Epithelial cell of prostate (primary cell): ENCODE results near the gene PHACTR3.

Experiments used
- DNase-seq: peaks from one replicate; pipeline ENCODE4 v3.0.0-alpha.2; 2011; ENCODE audit warnings: low read depth, low spot score
- H3K27ac ChIP-seq: fragments of 450-650 bp; 2 replicates; pipeline ENCODE4 v1.5.1; 2017; ENCODE audit warnings: mild to moderate bottlenecking

PHACTR3 gene

DNA sequence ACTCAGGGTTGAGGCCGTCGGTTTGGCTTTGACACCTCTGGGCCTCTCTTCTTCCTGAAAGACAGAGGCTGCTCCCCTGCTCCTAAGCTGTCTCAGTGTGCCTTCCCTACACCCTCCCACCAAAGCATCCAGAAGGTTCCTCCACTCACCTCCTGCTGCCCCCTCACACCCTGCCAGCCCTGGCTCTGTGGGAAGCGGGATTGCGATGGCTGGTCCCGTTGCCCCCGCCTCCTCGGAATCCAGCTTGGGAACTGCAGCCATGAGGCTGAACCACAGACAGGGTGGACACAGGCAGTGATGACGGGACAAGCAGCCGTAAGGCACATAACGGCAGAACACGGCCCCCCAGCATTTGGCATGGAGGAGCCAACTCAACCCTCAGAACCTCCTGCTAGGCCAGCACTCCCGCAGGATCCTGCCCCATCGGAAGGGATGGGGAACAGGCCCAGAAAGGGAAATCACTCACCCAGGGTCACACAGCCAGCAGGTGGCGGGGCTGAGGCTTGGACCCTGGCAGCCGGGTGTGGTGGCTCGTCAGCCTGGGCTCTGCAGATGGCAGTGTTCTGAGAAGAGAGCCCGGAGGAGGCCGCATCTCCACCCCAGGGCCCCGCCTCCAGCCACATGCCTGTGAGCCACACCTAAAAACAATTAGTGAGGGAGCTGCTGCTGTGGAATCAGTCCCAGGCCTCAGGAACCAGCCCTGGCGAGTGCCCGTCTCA, 139.6 kb downstream of the PHACTR3 start:
- H3K27ac ChIP-seq = no peak overlapping the region
- no peak for DNase-seq

DNA sequence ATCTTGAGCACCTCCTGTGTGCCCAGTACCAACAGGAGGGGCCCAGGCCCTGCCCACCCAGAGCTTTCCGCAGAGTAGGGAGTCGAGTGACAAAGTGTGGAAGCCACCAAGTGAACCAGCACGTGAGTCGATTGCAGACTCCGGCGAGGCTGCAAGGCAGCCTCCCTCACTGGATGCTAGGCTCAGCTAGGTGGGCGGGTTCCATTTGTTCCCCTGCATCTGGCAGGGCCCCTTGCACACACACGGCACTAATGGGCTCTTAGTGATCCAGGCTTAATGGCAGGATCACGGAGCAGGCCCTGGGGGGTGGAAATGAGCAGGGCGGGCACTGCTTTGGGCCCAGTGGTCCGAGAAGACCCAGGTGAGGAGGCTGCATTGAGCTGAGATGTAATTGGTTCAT, 140.4 kb downstream of the PHACTR3 start:
- no peak for DNase-seq
- no peak overlapping the region for H3K27ac ChIP-seq

DNA sequence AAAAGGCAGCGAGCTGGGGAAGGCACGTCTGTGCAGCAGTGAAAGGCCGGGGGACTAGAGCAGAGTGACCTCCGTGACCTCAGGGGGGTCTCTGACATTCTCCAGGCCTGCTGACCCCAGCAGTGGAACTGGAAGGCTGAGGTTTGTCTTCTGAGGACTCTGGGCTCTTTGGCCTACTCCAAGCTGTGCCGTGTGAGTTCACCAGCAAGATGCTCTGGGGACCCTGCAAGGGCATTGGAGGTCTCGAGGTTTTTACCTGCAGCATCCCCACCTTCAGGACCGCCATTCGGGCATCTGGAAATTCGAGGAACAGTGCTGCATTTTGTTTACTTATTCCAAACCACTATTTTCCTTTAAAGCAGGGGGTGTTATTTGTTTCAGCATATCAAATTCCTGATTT, 140.9 kb downstream of the PHACTR3 start:
- H3K27ac ChIP-seq = no peak overlapping the region
- no peak for DNase-seq

DNA sequence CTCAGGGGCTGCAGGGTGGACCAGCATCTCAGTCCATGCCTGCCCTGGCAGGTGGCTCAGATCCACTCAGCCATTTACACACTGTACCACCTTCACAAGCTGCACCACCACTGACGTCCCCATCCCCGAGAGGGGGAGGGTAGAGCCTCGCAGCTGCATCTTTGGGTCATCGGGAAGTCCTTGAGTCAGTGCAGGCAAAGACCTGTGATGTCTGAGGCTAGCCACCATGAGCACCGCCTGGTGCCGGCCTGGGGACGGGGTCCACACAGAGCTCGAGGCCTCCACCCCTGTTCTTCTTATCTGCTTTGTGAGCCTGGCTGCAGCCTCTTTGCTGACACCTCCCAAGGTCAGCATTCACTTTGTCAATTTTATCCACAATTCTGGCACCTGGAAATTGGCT, 141.4 kb downstream of the PHACTR3 start:
- no peak for DNase-seq
- no peak overlapping the region for H3K27ac ChIP-seq

DNA sequence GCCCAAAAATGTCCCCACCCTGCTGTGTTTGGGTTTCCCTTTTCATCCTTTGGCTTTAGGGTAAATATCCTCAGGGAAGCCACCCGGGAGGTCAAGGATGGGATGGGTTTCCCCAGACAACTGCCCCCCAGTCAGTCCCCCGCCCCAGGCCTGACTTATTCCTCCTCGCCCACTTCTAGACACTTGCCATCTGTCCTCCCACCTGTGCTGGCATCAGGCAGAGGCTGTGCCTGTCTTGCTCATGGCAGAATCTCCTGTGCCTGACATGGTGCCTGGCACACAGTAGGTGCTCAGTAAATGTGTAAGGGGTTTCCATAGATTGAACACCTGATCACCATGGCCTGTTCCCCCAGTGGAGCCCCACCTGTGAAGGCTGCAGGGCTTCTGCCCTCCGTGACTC, 141.8 kb downstream of the PHACTR3 start:
- H3K27ac ChIP-seq = no peak overlapping the region
- no peak for DNase-seq

DNA sequence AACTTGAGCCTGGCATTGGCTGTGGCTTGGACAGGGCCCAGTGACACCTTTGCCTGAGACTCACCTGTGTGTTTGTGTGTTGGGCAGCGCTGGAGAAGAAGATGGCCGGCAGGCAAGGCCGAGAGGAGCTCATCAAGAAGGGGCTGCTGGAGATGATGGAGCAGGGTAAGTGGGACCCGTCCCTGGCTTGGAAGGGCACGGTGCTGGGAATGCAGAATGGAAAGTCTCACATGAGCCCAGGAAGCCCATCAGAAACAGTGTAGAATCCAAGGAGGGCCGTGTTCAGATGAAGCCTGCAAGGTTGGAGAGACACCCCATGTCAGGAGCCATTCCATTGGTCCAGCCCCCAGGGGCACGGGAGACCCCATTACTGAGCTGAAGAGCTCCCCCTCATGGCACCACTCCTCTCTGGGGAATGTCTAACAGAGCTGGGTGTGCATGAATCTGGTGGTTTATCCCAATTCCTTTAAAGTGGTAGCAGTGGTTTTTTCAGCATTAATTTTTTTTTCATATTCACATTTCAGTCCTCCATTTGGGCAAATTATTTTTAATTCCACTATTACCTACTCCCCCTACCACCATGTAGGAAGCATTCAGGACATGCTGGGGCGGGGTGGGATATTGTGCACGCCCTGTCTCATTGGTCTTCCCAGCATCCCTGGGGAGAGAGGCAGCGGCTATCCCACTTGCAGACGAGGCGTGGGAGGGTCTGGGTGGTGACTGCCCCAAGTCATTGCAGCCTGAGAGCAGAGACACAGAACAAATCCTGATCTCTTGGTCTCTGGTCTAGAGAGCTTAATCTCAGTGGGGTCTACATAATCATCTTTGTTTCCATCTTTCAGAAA, 143.6 kb downstream of the PHACTR3 start:
- DNase-seq = no peak
- no peak overlapping the region for H3K27ac ChIP-seq

DNA sequence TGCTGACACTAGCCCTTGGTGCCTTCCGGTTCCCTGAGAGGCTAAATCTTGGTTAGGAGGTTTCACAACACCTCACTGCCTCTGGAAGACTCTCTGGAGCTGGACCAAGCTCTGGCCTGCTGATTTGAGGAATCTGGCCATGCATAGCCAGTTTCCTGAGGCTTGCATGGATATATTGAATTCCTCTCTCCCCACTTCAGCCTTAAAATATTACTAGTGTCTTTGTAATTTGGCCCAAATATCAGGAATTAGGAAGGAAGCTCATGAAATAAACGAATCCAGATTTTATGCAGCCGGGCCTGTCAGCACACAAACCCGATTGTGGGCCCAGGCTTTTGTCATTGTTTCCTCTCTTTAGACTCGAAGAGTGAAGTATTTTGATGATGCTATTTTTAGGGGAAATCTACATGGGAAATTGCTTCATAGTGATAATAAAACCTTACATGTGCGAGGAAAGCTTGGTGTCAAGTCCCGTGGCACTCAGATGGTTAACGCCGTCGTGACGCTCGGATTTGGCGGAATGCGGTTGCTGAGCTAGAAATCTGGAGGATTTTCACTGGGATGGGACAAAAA, 144.4 kb downstream of the PHACTR3 start:
- no peak for DNase-seq
- no peak overlapping the region for H3K27ac ChIP-seq

DNA sequence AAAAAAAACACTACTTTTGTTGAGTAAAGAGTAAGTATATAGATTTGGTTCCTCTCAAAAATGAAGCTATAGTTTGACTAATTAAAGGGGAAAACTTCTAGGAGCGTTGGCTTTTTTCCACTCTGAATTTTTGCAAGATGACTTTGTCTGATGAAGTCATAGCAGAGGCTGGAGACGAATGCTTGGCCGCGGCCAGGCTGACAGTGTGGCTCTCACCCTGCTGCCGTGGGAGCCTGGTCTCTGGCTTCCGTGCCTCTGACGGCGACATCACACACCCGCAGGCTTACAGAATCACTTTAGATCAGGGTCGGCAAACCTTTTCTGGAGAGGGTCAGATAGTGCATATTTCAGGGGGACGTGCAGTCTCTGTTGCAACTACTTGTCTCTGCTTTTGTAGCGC, 145.0 kb downstream of the PHACTR3 start:
- no peak for DNase-seq
- no peak overlapping the region for H3K27ac ChIP-seq

DNA sequence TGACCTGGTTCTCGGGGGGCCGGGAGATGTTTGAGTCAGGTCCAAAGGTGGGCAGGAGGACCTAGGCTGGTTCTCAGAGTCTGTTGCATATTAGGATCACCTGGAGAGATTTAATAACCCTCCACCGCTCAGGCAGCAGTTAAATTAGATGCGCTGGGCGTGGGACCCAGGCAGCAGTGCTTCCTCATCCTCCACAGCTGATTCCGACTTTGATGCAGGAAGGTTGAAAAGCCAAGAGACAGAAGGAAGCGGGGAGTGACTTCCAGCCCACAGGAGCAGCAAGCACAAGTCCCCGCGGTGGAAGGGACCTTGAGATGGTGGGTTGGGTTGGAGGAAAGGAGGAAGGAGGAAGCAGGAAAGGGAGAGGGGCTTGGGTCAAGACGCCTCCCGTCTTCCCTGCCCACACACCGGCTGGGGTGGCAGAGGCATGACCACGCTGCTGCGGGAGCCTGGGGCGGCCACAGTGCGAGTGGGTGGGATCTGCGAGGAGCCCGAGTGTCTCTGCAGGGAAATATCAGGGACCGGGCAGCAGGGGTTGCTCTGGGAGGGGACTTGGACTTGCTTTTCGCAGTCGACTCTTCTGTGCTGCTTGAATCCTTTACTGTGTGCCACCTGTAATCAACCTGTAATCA, 146.0 kb downstream of the PHACTR3 start:
- no peak overlapping the region for H3K27ac ChIP-seq
- no peak for DNase-seq

DNA sequence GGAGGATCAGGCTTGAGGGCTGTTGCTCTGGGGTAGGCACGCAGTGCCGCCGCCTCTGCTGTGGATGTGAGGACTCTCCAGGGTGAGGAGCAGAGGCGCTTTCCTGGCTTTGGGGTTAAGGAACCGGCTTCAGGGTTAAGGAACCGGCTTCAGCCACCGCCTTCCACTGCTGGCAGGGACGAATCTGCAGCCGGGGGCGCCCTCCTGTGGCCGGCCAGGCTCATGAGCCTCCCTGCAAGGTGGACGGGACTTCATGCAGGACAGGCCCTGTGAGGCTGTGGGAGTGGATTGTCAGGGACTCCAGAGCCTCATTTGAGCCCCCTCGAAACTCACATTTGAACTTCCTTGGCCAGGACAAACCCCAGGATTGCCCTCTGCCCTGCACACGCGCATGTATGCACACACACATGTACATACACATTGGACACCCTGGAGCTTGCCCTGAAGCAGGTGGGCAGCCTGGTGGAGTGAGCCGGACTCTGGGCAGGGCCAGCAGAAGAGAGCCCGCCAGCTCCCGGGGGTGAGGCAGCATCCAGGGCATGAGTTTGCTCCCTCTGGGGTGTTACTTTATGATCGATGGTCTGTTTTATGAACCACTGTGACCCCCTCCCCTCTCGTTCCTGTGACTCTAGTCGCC, 146.9 kb downstream of the PHACTR3 start:
- no peak for DNase-seq
- no peak overlapping the region for H3K27ac ChIP-seq

DNA sequence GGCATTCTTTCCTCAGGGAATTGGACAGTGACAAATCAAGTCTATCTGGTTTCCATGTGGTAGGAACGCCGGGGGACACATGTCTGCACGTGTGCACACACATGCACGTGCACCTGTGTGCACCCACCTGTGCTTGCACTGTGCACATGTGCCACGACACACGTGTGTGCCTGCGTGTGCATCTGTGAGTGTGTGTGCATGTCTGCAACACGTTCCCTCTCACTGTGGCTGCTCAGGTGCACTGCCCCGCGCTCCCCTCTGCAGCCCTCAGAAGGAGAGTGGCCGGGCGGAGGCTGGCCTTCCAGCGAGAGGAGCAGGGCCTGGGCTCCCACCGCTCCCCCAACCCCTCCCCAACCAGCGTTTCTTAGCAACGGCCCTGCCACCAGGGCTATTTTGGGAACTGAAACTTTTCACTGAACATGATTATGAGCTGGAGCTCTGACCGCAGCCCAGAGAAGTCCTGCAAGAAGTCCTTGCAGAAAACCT, 147.8 kb downstream of the PHACTR3 start:
- no peak for DNase-seq
- no peak overlapping the region for H3K27ac ChIP-seq

DNA sequence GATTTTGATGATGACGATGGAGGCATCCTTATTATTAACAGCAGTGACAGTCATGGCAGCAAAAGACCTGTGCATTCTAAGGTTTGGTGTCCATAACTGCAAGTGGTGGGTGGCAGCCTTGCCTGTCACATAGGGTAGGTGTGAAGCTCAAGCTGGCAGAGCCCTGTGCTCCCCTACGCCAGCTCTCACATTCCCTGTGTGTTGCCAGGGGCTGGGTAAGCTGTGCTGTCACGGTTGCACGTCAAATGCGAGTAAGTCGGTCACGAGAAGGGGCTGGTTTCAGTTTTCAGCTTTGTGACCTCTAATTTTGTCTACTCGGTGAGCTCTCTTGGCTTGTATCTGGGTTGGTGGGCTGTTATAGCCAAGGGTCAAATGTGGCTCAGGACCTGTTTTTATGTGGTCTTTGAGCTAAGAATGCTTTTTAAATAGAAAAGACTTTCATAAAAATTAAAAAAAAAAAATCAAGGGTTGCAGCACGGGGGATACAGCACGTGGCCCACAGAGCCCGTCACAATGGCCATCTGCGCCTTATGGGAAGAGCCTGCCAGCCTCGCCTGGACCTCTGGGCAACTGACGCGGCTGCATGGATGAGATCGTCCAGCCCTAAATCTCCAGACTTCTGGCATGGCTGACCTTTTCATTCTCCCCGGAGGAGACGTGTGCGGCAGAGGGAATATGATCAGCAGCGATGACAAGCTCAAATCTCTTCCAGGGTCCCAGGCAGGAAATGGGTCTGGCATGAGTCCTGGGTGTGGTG, 148.5 kb downstream of the PHACTR3 start:
- DNase-seq = no peak
- H3K27ac ChIP-seq = no peak overlapping the region

DNA sequence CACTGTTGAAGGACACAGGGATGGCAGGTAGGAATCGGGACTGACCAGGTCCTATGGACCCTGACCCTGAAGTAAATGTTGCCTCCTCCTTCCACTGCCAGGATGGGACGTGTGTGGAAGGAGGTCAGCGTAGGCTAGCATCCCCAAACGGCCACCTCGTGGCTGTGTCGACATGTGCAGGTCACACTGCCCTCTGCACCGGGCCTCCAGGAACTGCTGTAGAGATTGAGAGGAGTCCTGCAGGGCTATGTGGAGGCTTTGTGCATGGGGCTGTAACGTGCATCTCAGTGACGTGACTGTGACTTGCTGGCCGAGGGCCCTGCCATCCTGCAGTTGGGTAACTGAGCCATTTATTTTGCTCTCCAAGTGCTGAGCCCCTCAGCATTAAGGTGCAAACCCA, 149.5 kb downstream of the PHACTR3 start:
- H3K27ac ChIP-seq = no peak overlapping the region
- no peak for DNase-seq

DNA sequence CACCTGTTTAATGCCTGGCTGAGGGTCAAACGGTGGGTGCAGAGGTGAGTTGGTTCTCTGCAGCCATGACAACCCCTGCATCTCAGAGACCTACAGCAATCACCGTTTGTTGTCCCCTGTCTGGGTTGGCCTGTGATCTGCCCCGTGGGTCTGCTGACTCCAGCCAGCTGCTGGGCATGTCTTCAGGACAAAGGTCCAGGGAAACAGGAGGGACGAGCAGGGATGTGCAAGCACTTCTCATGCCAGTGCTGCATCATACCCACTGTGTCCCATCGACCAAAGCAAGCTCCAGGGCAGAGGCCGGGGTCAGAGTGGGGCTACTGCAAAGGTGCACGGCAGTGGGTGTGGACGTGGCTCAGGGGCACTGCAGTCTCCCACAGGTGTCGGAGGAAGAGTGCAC, 150.2 kb downstream of the PHACTR3 start:
- no peak for DNase-seq
- no peak overlapping the region for H3K27ac ChIP-seq

DNA sequence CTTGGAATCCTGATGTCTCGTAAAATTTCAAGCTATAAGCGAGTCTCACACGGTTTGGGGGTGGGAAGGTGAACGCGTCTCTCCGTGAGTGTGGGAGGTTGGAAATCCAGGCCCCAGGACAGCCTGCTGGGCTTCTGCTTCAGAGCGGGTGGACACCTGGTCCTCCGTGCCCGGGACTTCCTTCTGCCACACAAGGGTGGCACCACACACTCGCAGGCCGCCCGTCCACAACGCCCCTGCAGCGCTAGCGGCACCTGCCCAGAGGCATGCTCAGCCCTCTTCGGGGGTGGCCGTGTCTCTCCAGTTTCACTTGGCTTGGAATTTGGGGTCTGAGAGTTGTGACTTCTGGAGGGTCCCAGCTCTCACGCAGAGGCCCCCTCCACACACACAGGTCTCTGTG, 151.9 kb downstream of the PHACTR3 start:
- no peak for DNase-seq
- H3K27ac ChIP-seq = no peak overlapping the region

DNA sequence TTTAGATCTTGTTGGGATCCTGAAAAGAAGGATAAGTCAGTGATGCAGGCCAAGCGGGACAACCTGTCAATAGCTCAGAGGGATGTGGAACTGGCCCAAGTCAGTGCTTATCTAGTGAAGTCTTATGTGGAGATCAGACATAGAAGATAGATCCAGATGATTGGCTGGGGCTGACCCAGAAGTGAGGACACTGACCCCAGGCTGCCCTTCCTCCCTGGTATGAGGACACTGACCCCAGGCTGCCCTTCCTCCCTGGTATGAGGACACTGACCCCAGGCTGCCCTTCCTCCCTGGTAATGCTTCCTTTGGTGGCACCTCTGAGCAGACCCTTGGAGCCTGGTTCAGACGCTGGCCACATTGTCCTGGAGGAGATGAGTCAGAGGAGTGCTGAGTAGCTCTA, 159.7 kb downstream of the PHACTR3 start:
- no peak for DNase-seq
- H3K27ac ChIP-seq = no peak overlapping the region

DNA sequence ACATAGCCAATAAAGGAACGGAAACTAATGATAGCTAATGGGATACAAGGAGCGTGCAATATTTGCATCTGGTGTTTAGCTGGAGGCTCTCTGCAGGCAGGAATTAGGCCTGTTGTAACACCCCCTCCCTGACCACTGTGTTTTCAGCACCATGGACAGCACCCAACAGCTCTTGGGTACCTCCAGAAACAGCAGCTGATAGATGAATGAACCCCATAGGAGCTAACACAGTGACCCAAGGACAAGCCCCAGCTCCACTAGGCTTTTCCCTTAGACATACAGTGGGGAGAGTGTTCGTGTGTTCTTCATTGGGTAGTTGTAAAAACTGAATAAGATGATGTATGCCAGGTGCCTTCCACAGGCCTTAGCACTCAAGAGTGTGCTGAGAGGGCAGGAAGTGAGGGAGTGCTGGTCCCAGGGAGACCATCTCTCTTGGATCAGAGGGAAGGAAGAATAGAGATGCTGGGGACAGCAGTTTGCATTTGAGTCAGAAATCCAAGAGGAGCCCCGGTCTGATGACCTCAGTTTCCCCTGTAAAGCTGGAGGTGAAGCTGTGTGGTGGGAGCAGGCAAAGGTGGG, 161.3 kb downstream of the PHACTR3 start:
- DNase-seq = no peak
- no peak overlapping the region for H3K27ac ChIP-seq

DNA sequence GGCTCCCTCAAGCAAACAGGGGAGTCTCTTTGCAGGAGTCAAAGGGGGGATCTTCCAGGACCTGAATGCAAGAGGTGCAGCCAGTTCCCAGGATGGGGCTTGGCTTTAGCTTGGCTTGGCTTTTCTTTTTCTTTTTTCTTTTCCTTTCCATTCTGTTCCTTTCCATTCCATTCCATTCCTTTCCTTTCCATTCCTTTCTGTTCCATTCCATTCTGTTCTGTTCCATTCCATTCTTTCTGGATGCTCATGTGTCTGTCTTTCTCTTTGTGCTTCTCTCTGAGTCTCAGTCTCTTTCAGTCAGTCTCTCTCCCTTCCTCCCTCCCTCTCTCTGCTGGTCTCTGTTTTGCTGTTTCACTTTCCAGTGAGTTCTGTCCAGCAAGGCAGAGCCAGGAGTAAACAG, 163.3 kb downstream of the PHACTR3 start:
- no peak for DNase-seq
- no peak overlapping the region for H3K27ac ChIP-seq

DNA sequence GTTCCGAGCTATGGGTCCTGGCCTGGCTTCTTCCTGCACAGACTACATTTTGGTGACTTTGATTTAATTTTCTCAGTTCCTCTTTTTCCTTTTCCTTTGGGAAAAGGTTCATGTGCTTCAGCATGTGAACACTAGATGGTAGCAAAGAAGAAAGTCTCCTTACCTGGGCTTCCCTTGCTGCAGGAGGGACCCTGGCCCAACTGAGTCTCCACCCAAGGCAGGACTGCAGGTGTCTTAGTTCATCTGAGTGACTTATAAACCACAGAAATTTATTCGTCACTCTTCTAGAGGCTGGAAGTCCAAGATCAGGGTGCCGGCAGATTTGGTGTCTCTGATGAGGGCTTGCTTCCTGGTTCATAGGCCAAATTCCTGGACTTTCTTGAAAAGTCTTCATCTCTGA, 165.9 kb downstream of the PHACTR3 start:
- no peak overlapping the region for H3K27ac ChIP-seq
- DNase-seq = no peak
